ENCODE results near the gene DMTF1. TPM values are rescaled to one million over a fixed set of nuclear protein-coding genes. Genes with fewer than 3 reads are reported as not detected.

DMTF1 gene
- total RNA-seq, 2 experiments from 2014 or later, result 63.0 to 65.1 TPM

DNA sequence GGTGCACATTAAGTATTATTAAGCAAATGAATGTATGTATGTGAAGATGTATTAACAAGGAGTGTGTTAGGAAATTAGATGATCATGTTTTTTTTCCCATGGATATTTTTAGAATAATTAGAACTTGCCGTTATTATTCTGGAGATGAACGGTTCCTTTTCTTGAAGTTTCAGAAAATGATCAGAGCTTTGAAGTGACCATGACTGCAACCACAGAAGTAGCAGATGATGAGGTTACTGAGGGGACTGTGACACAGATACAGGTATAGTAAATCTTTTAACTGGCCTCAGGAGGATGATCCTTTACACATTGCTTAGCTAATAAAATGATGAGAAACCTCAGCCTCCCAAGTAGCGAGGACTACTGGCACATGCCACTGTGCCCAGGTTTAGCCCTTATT lies 18.6 kb downstream of the DMTF1 start:
- DNase-seq (no peak), ATAC-seq (no peak)
- H3K36me3 Mint-ChIP-seq (ENCODE audit: low read depth), result peaks cover 66% of the 10 kb centered on the region
- CTCF ChIA-PET, result interaction anchor here (0.9 kb wide), 2 partner anchors 14 to 66 kb away, joined by 3 read pairs; no protein-coding TSS in a partner anchor
- H3K27me3 Mint-ChIP-seq, result no peaks in the 10 kb centered on the region
- peaks cover 19% of the 10 kb centered on the region for H3K4me1 Mint-ChIP-seq (ENCODE audit: low read depth)
- no peak overlapping the region for H3K4me3 Mint-ChIP-seq
- TF ChIP-seq, protein P1, sequence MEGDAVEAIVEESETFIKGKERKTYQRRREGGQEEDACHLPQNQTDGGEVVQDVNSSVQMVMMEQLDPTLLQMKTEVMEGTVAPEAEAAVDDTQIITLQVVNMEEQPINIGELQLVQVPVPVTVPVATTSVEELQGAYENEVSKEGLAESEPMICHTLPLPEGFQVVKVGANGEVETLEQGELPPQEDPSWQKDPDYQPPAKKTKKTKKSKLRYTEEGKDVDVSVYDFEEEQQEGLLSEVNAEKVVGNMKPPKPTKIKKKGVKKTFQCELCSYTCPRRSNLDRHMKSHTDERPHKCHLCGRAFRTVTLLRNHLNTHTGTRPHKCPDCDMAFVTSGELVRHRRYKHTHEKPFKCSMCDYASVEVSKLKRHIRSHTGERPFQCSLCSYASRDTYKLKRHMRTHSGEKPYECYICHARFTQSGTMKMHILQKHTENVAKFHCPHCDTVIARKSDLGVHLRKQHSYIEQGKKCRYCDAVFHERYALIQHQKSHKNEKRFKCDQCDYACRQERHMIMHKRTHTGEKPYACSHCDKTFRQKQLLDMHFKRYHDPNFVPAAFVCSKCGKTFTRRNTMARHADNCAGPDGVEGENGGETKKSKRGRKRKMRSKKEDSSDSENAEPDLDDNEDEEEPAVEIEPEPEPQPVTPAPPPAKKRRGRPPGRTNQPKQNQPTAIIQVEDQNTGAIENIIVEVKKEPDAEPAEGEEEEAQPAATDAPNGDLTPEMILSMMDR (IDR thresholded peaks at IDR 0.05), result no peak
- intact Hi-C loops (cut with micrococcal nuclease), result no loop called here
- POLR2A ChIA-PET, result interaction anchor here (0.9 to 1.5 kb wide), 6 partner anchors 17 to 49 kb away, joined by 3 to 5 read pairs (median 4); partner anchors contain the start of genes DMTF1 and TMEM243
- H3K27ac Mint-ChIP-seq, result no peak overlapping the region
- H3K9me3 Mint-ChIP-seq, result no peaks in the 10 kb centered on the region

- DNase-seq (no peak), ATAC-seq (no peak)
- TF ChIP-seq, protein P1 (IDR thresholded peaks at IDR 0.05), result no peak
- Mint-ChIP-seq H3K27me3 (no peaks in the 10 kb centered on the region), H3K4me1 (ENCODE audit: low read depth) (peaks cover 22% of the 10 kb centered on the region), H3K9me3 (no peaks in the 10 kb centered on the region), H3K27ac (no peak overlapping the region), H3K36me3 (ENCODE audit: low read depth) (peaks cover 68% of the 10 kb centered on the region), H3K4me3 (no peak overlapping the region)
- ChIA-PET POLR2A (interaction anchor here (1.1 to 1.7 kb wide), 5 partner anchors 17 to 48 kb away, joined by 3 to 5 read pairs (median 4); partner anchors contain the start of gene TMEM243), CTCF (interaction anchor here (0.9 kb wide), 1 partner anchor 65 kb away, joined by 3 read pairs; no protein-coding TSS in a partner anchor)
- intact Hi-C loops (cut with micrococcal nuclease), result no loop called here
Observed at GRCh38 chr7:87171282-87171934, 19.2 kb downstream of the DMTF1 start.

- DNase-seq, result no peak
- Mint-ChIP-seq H3K9me3 (no peaks in the 10 kb centered on the region), H3K27ac (no peak overlapping the region), H3K36me3 (ENCODE audit: low read depth) (peaks cover 66% of the 10 kb centered on the region), H3K4me3 (no peak overlapping the region), H3K27me3 (no peaks in the 10 kb centered on the region), H3K4me1 (ENCODE audit: low read depth) (peaks cover 27% of the 10 kb centered on the region)
- ChIA-PET CTCF (interaction anchor here (2.1 kb wide), 1 partner anchor 63 kb away, joined by 6 read pairs; no protein-coding TSS in a partner anchor), POLR2A (interaction anchor here (1.3 to 1.4 kb wide), 2 partner anchors 10 to 19 kb away, joined by 3 read pairs; no protein-coding TSS in a partner anchor)
- intact Hi-C loops (cut with micrococcal nuclease), result no loop called here
- no peak for ATAC-seq
- TF ChIP-seq, protein P1 (IDR thresholded peaks at IDR 0.05), result no peak
Observed at GRCh38 chr7:87173471-87173870, 21.2 kb downstream of the DMTF1 start.

DNA sequence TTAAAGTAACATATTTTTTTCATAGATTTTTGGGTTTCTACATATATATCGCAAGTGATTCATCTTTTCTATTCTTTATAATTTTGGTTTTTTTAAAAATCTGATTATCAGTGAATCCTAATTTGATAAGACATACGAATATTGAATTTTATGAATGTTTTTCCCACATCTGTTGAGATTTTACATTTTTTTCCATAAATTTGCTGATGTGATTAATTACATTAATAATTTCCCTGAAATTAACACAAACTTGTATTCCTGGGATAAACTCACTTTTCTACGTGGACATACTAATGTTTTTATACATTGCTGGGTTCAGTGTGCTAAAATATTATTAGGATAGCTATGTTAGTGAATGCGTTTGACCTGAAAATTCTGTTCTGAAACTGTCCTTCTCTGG lies 26.1 kb downstream of the DMTF1 start:
- TF ChIP-seq, protein P1 (IDR thresholded peaks at IDR 0.05), result no peak
- ChIA-PET POLR2A (interaction anchor here (0.9 kb wide), 1 partner anchor 39 kb away, joined by 3 read pairs; no protein-coding TSS in a partner anchor), CTCF (no interaction called here)
- Mint-ChIP-seq H3K4me1 (ENCODE audit: low read depth) (peaks cover 45% of the 10 kb centered on the region), H3K27ac (no peak overlapping the region), H3K4me3 (no peak overlapping the region), H3K36me3 (ENCODE audit: low read depth) (peaks cover 64% of the 10 kb centered on the region), H3K27me3 (no peaks in the 10 kb centered on the region), H3K9me3 (no peaks in the 10 kb centered on the region)
- DNase-seq (no peak), ATAC-seq (no peak)
- intact Hi-C loops (cut with micrococcal nuclease), result no loop called here

- TF ChIP-seq, protein P1 (IDR thresholded peaks at IDR 0.05), result no peak
- Mint-ChIP-seq H3K36me3 (ENCODE audit: low read depth) (peaks cover 65% of the 10 kb centered on the region), H3K4me1 (ENCODE audit: low read depth) (peaks cover 49% of the 10 kb centered on the region), H3K27me3 (no peaks in the 10 kb centered on the region), H3K9me3 (no peaks in the 10 kb centered on the region), H3K4me3 (no peak overlapping the region), H3K27ac (no peak overlapping the region)
- ChIA-PET CTCF (no interaction called here), POLR2A (no interaction called here)
- intact Hi-C loops (cut with micrococcal nuclease), result no loop called here
- ATAC-seq, result no peak
- DNase-seq, result no peak
Observed at GRCh38 chr7:87179180-87179579, 26.9 kb downstream of the DMTF1 start.

All from activated CD8-positive, alpha-beta T cell treated with anti-CD3 and anti-CD28 coated beads for 36 hours (primary cell).